NCI-H2196 treated with DMSO at 0.1 percent for 48 hours (cell line): ENCODE results near the gene RNF152.
"Not testable (repeated sequence)": the region's sequence is repeated elsewhere in the genome, so short reads cannot be mapped to it uniquely, and the experiment has no call there.

Experiments
- DNase-seq: peaks from one replicate; lab custom pipeline; 2025; ENCODE audit not compliant: unreplicated experiment; lab: John Stamatoyannopoulos, UW

RNF152 gene

GRCh38 chr18:61824733-61825363 lies 68.0 kb downstream of the RNF152 start:
- DNase-seq, result no peak

- DNase-seq, result no peak
Measured at GRCh38 chr18:61823595-61823994, 69.2 kb downstream of the RNF152 start.

GRCh38 chr18:61822879-61823278 lies 69.9 kb downstream of the RNF152 start:
- DNase-seq, result no peak

DNA sequence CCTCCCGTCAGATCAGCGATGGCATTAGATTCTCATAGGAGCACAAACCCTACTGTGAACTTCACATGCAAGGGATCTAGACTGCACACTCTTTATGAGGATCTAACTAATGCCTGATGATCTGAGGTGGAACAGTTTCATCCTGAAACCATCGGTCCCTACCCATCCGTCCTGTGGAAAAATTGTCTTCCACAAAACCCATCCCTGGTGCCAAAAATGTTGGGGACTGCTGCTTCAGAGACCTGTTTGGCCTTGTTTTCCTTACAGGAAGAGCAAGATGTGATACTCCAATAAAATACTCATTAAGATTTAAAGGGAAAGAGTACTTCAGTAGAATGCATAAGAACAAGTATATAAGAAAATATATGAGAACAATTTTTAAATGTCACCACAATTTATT lies 71.1 kb downstream of the RNF152 start:
- no peak for DNase-seq

DNA sequence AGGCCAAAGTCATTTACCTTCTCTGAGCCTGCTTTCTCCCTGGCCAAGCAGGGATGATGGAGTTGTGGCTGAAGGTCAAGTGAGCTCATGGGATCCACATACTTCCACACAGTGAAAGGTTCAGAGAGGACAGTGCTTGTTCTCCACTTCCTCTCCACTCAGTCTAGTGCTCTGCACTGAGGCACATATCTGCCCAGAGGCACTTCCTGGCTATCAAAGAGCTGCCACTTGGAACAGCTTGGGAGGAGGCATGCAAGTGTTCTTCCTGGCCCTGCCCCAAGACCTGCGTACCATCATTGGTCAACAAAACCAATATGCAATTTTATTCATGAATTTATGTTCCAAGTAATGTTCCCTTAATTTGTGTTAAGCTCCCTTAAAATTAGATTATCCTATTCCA lies 71.9 kb downstream of the RNF152 start:
- DNase-seq, result no peak

GRCh38 chr18:61817086-61817485 lies 75.7 kb downstream of the RNF152 start:
- DNase-seq, result no peak

GRCh38 chr18:61815885-61816470 lies 76.8 kb downstream of the RNF152 start:
- no peak for DNase-seq

DNA sequence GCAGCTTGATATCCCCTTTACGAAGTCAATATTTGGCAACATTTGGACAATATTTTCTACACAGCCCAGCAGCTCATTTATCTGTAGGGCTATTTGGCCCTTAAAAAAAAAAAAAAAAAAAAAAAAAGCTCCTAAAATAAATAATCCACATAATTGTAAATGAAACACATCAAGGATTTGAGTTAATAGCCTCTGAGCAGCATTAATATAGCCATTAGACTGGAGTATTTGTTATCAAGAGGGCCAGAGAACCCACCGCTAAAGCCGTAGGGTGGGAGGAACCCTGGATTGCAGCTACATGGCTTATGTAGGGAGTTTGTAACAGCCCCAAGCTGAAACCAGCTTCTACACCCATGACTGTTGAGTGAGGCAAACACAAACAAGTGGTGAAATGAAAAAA lies 84.5 kb downstream of the RNF152 start:
- no peak for DNase-seq

DNA sequence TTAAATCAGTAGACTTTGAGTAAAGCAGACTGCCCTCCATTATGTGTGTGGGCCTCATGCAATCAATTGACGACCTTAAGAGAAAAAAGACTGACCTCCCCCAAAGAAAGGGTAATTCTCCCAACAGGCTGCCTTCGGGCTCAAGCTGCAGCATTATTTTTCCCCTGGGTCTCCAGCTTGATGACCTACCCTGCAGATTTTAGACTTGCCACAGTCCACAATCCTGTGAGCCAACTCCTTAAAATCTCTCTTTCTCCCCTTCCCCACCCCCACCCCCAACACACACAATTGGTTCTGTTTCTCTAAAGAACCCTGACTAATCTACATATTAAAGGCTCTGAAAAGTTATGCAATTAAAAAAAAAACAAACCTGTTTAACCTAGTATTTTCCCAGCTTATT lies 89.4 kb downstream of the RNF152 start:
- DNase-seq, result no peak

GRCh38 chr18:61797696-61798590 lies 94.9 kb downstream of the RNF152 start:
- no peak for DNase-seq

GRCh38 chr18:61791031-61791430 lies 101.8 kb downstream of the RNF152 start:
- DNase-seq, result no peak

- not testable (repeated sequence) for DNase-seq
Measured at GRCh38 chr18:61787011-61787670, 105.7 kb downstream of the RNF152 start.

DNA sequence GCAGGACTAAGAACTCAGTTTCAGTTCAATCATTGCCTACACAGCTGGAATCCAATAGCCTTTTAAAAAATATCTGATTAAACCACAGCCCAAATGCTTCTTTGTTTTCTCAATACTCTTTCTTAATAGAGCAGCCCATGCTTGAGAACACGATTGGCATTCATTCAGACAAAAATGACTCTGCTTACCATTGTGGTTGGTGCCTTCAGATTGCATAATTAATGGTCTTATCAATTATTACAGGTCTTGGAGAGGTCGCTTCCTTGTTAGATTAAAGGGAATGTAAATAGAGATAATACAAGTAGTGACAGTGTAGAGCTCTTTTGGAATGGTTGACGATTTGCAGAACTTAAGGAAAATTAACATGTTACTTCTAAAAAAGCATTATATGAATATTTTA lies 107.2 kb downstream of the RNF152 start:
- no peak for DNase-seq

DNA sequence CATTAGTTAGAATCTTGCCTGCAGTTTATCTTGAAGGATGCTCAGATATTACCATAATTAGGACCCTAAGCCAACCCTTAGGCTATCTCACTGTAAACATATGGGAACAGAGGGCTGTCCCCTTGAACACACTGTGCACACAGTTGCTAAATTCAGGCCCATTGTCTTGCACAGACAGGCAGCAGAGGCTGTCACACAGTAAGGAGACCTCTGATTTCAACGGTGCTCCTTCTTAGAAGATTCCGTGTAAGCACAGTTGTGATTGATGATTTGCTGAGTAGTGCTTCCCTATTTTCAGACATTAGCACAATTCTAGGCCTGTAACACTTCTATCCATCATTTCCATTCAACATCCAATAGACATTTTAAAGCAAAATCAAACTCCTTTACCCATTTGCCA lies 108.0 kb downstream of the RNF152 start:
- no peak for DNase-seq

DNA sequence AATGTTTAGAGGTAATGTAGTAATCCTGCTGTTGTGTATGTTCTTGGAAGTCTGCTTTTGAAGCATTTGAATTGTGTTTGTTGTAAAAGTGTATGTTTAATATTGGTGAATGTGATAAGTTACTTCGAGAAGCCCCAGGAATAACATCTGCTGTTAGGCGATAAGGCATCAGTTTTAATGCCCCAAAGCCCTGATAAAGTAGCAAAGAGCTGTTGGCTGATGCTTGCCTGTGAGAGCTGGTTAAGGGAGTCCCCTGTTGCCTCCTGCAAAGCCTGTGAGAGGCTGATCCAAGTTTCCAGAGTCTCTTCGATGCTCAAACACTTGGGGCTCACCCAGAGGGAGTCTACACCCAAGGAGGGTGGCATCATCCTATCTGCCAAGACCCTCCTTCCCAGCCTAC lies 110.3 kb downstream of the RNF152 start:
- DNase-seq, result no peak

DNA sequence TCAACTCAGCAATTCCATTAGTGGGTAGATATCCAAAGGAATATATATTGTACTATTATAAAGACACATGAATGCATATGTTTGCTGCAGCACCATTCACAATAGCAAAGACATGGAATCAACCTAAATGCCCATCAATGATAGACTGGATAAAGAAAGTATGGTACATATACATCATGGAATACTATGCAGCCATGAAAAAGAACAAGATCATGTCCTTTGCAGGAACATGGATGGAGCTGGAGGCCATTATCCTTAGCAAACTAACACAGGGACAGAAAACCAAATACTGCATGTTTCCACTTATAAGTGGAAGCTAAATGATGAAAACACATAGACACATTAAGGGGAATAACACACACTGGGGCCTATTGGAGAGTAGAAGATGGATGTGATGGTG lies 116.6 kb downstream of the RNF152 start:
- DNase-seq, result not testable (repeated sequence)

- DNase-seq, result no peak
Measured at GRCh38 chr18:61774846-61775245, 118.0 kb downstream of the RNF152 start.

DNA sequence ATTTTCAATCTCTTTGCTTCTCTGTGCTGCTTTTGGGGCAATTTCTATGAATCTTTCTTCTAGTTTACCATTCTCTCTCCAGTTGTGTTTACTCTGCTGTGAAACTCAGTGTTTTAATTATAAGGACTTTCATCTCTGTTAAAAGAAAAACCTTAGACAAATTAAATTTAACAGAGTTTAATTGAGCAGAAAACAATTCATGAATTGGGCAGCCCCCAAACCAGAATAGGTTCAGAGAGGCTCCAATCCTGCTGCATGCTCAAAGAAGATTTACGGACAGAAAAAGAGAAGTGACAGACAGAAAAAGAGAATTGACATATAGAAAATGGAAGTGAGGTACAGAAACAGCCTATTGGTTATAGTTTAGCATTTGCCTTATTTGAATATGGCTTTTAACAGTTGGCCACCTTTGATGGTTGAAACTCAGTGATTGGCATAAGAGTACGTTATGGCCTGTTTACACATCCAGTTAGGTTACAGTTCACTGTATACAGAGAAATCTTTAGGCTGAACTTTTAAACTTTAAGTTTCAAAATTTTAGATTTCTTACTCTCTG lies 120.4 kb downstream of the RNF152 start:
- DNase-seq, result no peak

GRCh38 chr18:61771861-61772260 lies 120.9 kb downstream of the RNF152 start:
- no peak for DNase-seq

- no peak for DNase-seq
Measured at GRCh38 chr18:61770279-61770678, 122.5 kb downstream of the RNF152 start.

DNA sequence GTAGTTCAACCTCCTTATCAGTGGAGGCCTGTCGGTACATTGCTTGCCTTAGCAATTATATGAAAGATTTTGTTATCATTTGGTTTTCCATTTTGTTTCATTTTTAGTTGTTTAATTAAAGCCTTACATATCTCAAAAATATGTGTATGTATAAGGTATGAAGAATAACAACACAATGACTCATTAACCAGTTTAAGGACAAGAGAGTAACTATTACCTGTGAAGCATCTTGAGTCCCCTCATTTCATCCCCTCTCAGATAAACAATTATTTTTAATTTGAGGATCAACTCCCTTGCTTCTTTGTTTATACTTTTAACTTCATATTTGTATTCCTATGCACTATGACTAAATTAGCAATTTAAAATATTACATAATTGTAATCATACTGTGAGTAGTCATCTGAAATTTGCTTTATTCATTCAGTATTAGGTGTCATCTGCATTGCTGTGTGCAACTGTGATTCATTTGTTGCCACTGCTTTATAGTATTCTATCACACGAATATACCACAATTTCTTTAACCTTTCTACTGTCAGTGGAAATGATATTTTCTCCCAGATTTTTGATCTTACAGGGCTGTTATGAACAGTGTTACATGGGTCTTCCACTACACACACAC lies 126.4 kb downstream of the RNF152 start:
- DNase-seq, result no peak
